Activated T-cell treated with anti-CD3 and anti-CD28 coated beads for 48 hours (primary cell): ENCODE results near the gene TIPRL.
"Not testable (repeated sequence)": the region's sequence is repeated elsewhere in the genome, so short reads cannot be mapped to it uniquely, and the experiment has no call there.

Experiments
- DNase-seq: peaks from one replicate; pipeline ENCODE4 v3.0.0-alpha.2; 2020; ENCODE audit warnings: low read depth

Gene TIPRL

DNA sequence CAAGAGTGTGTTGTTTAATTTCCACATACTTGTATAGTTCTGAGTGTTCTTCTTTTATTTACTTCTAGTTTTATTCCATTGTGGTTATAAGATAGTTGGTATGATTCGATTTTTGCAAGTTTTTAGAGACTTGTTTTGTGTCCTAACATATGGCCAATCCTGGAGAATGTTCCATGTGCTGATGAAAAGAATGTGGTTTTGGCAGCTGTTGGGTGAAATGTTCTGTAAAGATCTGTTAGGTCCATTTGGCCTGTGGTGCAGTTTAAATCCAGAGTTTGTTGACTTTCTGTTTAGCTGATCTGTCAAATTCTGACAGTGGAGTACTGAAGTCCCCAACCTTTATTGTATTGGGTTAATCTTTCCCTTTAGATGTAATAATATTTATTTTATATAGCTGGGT lies 19.5 kb upstream of the TIPRL start:
- DNase-seq, result no peak

DNA sequence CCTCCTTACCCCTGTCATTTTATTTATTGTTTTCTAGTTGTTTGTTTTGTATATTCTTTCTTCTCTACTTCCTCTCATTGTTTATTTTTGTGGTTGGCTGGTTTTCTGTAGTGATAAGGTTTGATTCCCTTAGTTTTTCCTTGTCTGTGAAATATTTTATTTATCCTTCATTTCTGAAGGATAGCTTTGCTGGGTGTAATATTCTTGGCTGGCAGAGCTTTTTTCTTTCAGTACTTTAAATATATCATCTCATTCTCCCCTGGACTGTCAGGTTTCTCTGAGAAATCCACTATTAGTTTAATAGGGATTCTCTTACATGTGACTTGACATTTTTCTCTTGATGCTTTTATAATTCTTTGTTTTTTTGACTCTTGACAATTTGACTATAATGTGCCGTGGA lies 18.8 kb upstream of the TIPRL start:
- DNase-seq, result no peak

DNA sequence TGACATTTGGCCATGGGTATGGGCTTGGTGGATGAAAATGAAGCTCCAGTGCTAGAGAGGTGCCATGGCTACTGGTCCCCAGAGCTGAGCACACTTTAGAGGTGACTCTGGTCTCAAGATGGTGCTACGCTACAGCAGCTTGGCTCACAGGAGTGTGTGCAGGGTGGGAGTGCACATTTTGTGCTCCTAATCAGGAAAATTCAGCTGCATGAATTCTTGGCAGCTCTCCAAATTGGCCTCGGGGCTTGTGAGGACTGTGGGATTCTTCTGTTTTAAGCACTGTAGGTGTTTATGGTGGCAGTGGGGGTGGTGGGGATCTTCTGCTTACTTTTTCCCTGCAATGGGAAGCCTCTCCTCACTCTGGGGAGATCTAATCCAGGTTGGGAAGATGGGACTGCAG lies 17.3 kb upstream of the TIPRL start:
- no peak for DNase-seq

DNA sequence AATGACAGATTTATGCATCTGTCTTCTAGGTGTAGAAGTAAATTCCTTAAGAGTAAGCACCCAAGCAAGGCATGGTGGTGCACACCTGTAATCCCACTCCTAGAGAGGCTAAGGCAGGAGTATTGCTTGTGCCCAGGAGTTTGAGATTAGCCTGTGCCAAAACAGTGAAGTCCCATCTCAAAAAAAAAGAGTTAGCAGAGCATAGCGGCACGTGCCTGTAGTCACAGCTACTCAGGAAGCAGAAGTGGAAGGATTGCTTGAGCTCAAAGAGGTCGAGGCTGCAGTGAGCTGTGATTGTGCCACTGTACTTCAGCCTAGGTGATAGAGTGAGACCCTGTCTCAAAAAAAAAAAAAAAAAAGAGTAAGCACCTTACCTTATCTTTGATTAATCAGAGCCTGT lies 15.1 kb upstream of the TIPRL start:
- DNase-seq, result no peak

DNA sequence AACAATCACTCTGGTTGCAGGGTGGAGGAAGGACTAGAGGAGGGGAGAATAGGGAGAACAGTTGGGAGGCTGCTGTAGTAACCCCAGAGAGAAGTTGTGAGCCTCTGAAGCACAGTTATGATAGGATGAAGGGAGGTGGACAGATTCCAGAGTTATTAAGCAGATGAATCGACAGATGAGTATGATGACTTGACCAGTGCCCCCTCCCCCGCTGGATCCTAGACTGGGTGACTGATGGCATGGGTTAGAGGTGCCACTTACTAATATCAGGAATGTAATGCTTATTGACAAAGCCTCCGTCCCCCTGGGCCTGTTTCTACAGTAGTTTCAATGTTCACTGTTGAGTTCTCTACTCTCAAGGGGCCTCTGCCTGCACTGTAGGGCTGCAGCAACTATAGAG lies 14.0 kb upstream of the TIPRL start:
- DNase-seq, result no peak

DNA sequence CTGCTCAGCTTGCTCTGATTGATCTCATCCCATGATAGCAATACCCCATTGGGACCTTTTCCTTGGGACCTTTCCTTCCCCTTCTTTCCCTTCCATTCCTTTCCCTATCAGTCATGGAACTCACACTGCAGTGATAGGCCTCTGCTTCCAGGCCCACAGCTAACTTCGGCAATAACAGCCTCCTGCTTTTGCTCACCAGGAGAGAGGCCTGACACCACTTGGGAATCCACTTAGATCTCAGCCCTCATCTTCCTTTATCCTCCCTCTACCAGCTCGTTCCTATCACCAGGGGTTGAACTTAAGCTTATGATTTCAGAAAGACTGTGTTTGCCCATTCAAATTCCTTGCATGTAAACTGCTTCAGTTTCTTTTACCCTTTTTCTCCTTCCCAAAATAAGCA lies 11.0 kb upstream of the TIPRL start:
- DNase-seq, result no peak

DNA sequence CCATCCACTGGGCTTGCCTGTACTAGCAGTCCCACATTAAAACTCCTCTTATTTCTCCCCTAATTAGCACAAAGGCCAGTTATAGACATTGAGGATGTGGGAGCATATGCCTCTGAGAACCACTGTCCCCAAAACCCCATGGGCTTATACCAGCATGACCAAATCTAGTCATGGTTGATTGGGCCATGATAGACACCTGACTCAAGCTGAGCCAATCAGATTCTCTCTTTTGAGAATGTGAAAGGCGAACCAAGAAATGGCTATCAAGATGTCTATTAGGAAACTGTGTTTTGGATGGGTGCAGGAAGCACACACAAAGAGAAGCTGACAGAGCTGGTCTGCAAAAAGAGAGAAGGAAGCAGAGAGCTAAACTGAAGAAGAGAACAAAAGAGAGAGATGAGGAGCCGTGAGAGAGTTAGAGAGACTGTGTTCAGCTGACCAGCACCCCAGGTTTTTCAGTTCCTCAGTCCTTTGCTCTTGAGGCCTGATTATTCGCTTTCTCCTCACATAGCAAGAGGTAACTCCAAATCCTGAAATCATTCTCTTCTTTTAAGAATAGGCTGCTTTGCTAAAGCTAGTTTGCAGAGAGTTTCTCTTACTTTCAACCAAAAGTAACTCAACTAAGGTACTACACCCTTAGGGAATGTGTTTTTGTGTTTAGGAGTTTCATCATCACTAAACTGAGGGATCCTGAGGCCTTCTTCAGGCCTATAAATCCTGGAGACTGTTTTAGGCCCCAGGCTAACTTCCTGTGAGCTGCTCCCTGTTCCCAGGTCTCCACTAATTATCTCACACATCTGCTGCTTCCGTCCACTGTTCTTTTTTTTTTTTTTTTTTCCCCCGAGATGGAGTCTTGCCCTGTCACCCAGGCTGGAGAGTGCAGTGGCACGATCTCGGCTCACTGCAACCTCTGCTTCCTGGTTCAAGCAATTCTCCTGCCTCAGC lies 7.9 kb upstream of the TIPRL start:
- no peak for DNase-seq

DNA sequence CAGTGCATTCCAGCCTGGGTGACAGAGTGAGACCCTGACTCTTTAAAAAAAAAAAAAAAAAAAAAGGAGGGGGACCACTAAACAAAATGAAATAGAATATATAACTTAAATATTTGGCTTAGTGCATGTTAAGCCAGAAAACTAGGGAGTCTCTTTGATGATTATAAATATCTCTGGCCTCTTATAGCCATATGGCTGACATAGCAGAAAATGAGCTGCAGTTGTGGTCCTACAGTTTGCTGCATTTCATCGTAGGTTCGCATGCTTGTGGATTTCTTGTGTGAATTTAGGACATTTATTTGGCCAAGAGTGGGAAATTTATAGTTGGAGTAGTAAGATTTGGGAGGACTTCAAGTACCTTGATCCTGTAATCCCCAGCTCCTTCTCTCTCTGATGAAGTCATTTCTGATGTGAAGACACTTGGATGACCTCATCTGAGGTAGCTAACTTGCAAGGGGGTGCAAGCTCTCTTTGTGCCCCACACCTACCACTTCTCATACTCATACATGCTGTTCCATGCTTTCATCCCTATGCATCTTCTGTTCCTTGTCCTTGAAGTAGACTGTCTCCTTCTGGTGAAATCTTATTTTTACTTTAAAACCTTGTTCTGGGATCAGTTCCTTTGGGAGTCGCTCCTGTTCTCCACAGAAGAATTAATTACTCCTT lies 6.4 kb upstream of the TIPRL start:
- no peak for DNase-seq

DNA sequence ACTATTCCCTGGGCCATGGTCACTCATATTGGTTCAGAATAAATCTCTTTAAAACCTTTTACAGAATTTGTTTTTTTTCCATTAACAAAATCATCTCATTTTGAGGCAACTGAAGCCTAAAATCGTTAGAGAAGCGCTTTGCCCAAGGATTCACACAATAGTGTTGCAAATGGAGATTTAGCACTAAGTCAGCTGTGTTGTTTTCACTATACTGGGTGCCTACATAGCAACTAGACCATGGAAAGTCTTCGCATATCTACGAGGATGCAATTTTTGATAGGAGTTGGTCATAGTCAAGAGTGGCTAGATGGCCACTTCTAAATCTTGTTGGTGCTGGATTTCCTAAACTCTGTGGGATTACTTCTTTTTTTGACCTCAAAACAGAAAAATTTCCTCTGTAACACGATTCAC lies 530 bp upstream of the TIPRL start:
- DNase-seq, result no peak

DNA sequence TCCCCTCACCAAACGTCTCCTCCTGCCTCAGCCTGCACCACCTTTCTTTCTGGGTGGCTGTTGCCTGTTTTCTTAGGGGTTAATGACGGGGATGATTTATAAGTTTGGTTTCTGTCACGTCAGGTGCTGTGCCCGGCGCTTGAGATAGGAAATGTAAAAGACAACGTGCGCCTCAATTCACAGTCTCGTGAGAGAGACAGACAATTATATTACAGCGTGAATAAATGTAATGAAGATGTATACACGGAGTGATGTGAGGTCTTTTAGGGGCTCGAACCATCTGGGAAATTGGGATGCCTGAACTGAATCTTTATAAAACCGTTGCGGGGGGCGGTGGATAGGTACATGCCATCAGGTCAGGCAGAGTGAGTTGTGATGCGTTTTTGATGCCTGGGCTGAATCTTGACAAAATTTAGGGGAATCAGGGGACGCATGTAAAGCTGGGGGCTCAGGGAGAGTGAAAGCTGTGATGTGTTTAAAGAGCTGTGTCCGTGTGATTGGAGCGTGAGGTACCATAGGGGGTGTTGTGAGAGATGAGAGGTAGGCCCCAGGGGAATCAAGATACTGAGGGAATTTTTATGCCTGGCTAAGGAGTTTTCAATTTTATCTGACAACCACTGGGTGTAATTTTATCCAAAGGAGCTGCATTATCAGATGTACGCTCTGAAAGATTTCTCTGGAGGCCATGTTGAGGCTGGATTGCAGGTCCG lies 831 bp downstream of the TIPRL start:
- no peak for DNase-seq

DNA sequence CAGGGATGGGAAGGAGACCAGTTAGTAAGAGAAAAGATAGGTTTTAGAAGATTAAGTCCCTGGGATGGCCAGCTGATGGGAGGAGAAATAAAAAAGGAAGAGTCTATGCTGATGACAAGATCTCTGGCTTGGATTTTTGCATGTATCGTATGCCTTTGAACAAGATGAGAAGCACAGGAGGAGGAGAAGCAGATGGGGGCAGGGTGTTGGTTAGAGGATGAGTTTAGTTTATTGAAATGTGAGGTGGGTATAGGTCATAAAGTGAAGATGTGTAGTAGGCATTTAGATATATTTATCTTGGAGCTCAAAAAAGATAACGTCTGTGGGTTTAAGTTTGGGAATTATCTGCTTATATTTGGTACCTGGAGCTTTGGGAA lies 1.4 kb downstream of the TIPRL start:
- no peak for DNase-seq

DNA sequence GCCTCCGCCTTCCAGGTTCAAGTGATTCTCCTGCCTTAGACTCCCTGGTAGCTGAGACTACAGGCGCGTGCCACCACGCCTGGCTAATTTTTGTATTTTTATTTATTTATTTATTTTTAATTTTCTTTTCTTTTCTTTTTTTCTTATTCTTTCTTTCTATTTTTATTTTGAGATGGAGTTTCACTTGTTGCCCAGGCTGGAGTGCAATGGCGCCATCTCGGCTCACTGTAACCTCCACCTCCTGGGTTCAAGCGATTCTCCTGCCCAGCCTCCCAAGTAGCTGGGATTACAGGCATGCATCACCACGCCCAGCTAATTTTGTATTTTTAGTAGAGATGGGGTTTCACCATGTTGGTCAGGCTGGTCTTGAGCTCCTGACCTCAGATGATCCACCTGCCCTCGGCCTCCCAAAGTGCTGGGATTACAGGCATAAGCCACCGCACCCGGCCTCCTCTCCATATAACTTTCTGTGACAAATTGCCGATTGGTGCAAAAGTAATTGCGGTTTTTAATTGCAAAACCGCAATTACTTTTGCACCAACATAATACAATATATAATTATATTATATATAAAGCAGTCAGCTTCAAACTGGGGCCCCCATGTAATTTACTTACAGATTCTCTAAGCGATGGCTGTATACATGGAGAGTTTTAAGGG lies 2.4 kb downstream of the TIPRL start:
- not testable (repeated sequence) for DNase-seq

DNA sequence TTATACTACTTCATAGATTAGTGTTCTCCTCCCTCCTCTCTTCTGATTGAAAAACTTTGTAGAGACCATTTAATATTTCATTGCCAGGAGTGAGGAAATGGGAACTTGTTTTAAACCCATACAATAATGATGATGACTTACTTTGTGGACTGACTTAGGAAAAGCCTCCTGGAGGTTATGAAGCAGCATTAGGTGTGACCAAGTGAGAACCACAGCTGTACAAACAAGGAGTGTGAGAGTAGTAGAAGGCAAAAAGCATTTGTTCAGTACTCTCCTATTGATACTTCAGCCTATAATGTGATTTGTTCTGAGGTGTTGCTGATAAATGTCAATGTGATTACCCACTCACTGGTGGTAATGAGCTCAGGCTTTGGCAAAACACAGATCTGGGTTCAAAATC lies 8.4 kb downstream of the TIPRL start:
- no peak for DNase-seq

DNA sequence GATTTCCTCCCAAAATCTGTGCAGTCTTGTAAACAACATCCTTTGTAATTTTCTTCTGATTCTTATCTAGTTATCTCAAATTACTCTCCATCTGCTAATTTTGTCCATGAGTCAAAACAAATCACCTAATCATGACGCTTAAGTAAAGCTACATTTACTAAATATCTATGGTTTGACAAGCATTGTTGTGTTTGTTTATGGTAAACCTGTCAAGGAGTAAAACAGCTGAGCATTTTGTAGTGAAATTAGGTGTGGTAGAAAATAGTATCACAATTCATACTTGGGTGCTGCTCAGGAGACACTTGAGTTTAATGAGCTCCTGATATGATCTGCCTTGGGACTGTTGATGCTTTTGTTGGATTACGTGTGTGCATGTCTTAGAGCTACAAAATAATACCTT lies 11.6 kb downstream of the TIPRL start:
- no peak for DNase-seq

DNA sequence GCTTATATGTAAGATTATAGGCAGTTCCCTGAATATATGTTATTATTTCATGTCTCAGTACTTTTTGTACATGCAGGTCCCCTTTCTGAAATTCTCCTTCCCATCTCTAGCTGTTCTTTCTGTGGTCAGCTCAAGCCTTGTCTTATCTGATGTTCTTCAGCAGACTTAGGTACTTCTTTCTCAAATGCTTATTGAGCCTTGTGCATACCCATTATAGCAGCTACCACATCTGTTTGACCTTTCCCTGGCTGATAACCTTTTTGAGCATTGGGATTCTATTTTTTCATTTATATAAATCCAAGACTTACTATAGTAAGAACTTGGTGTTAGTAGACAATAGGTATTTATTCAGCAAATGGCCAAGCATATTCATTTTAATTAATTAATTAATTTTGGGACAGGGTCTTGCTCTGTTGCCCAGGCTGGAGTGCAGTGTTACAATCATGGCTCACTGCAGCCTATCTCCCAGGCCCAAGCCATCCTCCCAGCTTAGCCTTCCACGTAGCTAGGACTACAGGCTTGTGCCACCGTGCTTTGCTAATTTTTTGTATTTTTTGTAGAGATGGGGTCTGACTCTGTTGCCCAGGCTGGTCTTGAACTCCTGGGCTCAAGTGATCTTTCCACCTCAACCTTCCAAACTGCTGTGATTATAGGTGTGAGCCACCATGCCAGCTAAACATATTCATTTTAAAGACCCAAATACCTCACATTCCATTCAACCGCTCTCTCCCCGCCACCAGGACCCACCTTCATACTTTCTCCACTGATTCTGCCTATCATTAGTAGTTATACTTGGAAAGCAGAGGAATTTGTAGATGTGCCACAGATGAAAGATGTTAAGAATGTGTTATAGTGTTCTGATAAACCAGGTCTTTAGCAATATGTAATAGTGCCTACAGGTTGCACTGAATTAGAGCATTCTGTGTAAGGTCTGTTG lies 16.7 kb downstream of the TIPRL start:
- DNase-seq, result no peak

DNA sequence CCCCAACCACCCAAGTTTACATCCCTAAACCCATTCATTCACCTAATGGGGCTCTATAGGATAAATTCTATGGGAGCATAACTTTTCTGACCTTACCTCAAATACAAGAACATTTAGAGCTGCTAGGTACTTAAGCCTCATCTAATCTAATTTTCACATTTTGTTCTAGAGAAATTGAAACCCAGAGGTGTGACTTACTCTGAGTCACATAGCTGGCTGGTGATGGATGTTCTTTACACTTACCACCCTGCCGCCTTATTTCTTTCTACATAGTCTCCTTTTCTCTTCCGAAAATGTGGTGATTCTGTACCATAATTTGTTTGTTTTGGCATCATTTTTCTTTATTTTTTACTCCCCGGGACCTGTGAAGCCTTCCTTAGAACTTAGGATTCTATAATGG lies 20.3 kb downstream of the TIPRL start:
- no peak for DNase-seq

DNA sequence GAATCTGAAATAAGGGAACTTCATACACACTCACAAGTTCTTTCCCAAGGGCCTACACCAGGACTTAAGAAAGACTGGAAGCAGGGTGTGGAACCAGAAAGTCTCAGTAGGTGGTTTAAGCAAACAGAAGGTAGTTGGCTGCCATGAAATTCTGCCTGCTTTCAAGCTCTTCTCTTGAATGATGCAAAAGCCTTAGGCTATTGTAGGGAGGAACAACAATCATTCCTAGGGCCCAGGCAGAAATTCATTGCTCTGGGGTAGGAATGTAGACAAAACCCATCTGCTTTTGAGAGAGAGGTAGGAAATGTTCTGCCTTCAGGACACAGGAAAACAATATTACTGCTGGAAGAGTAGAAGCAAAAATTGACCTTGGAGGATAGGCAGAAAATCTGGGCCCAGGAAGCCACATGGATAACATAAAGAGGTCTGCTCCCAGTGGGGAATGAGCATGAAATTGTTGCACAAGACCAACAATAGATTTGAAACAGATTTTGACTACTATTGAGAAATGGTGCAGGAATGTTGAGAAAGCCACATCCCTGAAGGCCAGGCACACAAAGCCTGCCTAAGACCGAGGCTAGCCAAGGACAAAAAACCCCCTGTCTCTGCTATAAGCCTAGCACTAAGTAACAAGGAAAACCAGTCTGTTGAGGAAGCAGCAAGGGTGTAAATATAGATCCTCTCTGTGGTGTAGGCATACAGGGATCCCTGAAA lies 24.3 kb downstream of the TIPRL start:
- no peak for DNase-seq

DNA sequence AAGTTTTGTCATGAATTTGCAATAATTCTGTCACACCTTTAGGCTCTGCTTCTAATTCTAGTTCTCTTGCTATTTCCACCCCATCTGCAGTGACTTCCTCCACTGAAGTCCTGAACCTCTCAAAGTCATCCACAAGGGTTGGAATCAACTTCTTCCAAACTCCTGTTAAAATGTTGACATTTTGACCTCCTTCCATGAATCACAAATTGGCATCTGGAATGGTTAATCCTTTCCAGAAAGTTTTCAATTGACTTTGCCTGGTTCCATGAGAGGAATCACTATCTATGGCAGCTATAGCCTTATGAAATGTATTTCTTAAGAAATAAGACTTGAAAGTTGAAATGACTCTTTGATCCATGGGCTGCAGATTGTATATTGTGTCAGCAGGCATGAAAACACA lies 27.3 kb downstream of the TIPRL start:
- no peak for DNase-seq

DNA sequence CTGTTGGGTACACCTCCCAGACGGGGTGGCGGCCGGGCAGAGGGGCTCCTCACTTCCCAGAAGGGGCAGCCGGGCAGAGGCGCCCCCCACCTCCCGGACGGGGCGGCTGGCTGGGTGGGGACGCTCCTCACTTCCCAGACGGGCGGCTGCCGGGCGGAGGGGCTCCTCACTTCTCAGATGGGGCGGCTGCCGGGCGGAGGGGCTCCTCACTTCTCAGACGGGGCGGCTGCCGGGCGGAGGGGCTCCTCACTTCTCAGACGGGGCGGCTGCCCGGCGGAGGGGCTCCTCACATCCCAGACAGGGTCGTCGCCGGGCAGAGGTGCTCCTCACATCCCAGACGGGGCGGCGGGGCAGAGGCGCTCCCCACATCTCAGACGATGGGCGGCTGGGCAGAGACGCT lies 28.9 kb downstream of the TIPRL start:
- DNase-seq, result not testable (repeated sequence)

DNA sequence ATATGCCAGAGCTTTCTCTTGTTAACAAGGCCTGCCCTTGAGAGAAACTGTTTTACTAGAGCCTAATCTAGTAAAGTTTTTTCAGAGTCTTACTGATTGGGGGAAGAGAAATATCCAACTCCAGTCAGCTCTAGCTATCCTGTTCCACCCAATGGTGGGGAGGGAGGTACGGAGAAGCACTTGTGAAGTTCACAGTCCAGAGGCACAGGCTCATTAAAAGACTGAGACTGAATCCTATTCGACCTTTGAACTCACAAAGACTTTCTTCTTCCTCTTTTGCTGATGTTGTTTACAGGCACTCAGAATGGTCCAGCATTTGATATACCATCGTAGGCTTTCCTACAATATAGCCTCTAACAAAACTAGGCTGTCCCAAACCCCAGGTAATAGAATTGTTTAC lies 31.6 kb downstream of the TIPRL start:
- DNase-seq, result no peak

DNA sequence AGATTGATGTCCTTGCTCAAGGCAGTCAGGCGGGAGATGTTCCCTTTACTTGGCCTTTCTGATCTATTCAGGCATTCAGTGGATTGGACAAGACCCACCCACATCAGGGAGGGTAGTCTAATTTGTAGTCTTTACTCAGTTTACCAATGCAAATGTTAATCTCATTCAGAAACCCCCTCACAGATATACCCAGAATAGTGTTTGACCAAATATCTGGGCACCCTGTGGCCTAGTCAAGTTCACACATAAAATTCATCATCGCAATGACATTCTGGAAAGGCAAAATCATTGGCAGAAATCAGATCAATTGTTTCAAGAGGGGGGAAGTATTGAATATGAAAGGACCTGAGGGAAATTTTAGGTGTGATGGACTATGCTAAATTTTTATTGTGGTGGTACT lies 34.6 kb downstream of the TIPRL start:
- no peak for DNase-seq
